ENCODE measurements around the gene PTPRG.

PTPRG gene

GRCh38 chr3:61997101-61997500 is 435.7 kb downstream of the PTPRG start:
- DNase-seq (no peak), ATAC-seq (replicated peaks) (no peak)
- H3K9me3 Mint-ChIP-seq, result peaks cover 1 to 4% of the 10 kb centered on the region in 2 donors
- H3K27me3 Mint-ChIP-seq, result no peaks in the 10 kb centered on the region
- H3K27ac Mint-ChIP-seq, result no peak overlapping the region
- no peaks in the 10 kb centered on the region for H3K36me3 Mint-ChIP-seq
- no peak overlapping the region for H3K4me3 Mint-ChIP-seq
- no peaks in the 10 kb centered on the region for H3K4me1 Mint-ChIP-seq

GRCh38 chr3:62003835-62004234 is 442.5 kb downstream of the PTPRG start:
- Mint-ChIP-seq H3K27me3 (no peaks in the 10 kb centered on the region), H3K4me3 (no peak overlapping the region), H3K9me3 (peaks cover 0 to 4% of the 10 kb centered on the region in 2 donors), H3K36me3 (no peaks in the 10 kb centered on the region), H3K4me1 (no peaks in the 10 kb centered on the region), H3K27ac (no peak overlapping the region)
- no peak for ATAC-seq (replicated peaks)
- DNase-seq, result no peak

- ATAC-seq (replicated peaks) (no peak), DNase-seq (no peak)
- peaks cover 0 to 4% of the 10 kb centered on the region in 2 donors for H3K9me3 Mint-ChIP-seq
- H3K4me1 Mint-ChIP-seq, result no peaks in the 10 kb centered on the region
- no peak overlapping the region for H3K4me3 Mint-ChIP-seq
- H3K36me3 Mint-ChIP-seq, result no peaks in the 10 kb centered on the region
- no peak overlapping the region for H3K27ac Mint-ChIP-seq
- no peaks in the 10 kb centered on the region for H3K27me3 Mint-ChIP-seq
These were observed 445.7 kb downstream of the PTPRG start for GRCh38 chr3:62007036-62007435.

- ATAC-seq (replicated peaks) (no peak), DNase-seq (no peak)
- Mint-ChIP-seq H3K4me3 (no peak overlapping the region), H3K9me3 (no peaks in the 10 kb centered on the region), H3K27ac (no peak overlapping the region), H3K36me3 (no peaks in the 10 kb centered on the region), H3K27me3 (no peaks in the 10 kb centered on the region), H3K4me1 (no peaks in the 10 kb centered on the region)
These were observed 449.6 kb downstream of the PTPRG start for GRCh38 chr3:62010989-62011388.

- DNase-seq (no peak), ATAC-seq (replicated peaks) (no peak)
- no peaks in the 10 kb centered on the region for H3K27me3 Mint-ChIP-seq
- no peaks in the 10 kb centered on the region for H3K36me3 Mint-ChIP-seq
- H3K4me1 Mint-ChIP-seq, result no peaks in the 10 kb centered on the region
- H3K27ac Mint-ChIP-seq, result no peak overlapping the region
- H3K4me3 Mint-ChIP-seq, result no peak overlapping the region
- peaks cover 0 to 1% of the 10 kb centered on the region in 2 donors for H3K9me3 Mint-ChIP-seq
These were observed 450.3 kb downstream of the PTPRG start for GRCh38 chr3:62011666-62012065.

- Mint-ChIP-seq H3K27ac (no peak overlapping the region), H3K27me3 (no peaks in the 10 kb centered on the region)
These were observed 452.6 kb downstream of the PTPRG start for GRCh38 chr3:62013951-62014350.

GRCh38 chr3:62015111-62015510 is 453.7 kb downstream of the PTPRG start:
- Mint-ChIP-seq H3K4me3 (no peak overlapping the region), H3K36me3 (no peaks in the 10 kb centered on the region), H3K4me1 (no peaks in the 10 kb centered on the region), H3K27me3 (no peaks in the 10 kb centered on the region), H3K27ac (no peak overlapping the region), H3K9me3 (peaks cover 2 to 4% of the 10 kb centered on the region in 2 donors)
- ATAC-seq (replicated peaks) (no peak), DNase-seq (no peak)

More at GRCh38 chr3:62013951-62014350, 452.6 kb downstream of the PTPRG start:
- H3K4me3 Mint-ChIP-seq, result no peak overlapping the region
- ATAC-seq (replicated peaks), result no peak
- no peak for DNase-seq
- peaks cover 2 to 4% of the 10 kb centered on the region in 2 donors for H3K9me3 Mint-ChIP-seq
- no peaks in the 10 kb centered on the region for H3K36me3 Mint-ChIP-seq
- H3K4me1 Mint-ChIP-seq, result no peaks in the 10 kb centered on the region

GRCh38 chr3:62019906-62020305 is 458.5 kb downstream of the PTPRG start:
- DNase-seq, result no peak
- no peak overlapping the region for H3K4me3 Mint-ChIP-seq
- H3K27ac Mint-ChIP-seq, result no peak overlapping the region
- no peaks in the 10 kb centered on the region for H3K4me1 Mint-ChIP-seq
- H3K9me3 Mint-ChIP-seq, result peaks cover 2 to 4% of the 10 kb centered on the region in 2 donors
- H3K36me3 Mint-ChIP-seq, result no peaks in the 10 kb centered on the region
- ATAC-seq (replicated peaks), result no peak
- no peaks in the 10 kb centered on the region for H3K27me3 Mint-ChIP-seq

GRCh38 chr3:62020706-62021105 is 459.3 kb downstream of the PTPRG start:
- Mint-ChIP-seq H3K27me3 (no peaks in the 10 kb centered on the region), H3K4me1 (no peaks in the 10 kb centered on the region), H3K4me3 (no peak overlapping the region), H3K27ac (no peak overlapping the region), H3K36me3 (no peaks in the 10 kb centered on the region), H3K9me3 (peaks cover 2 to 4% of the 10 kb centered on the region in 2 donors)
- ATAC-seq (replicated peaks), result no peak
- no peak for DNase-seq

- Mint-ChIP-seq H3K4me3 (no peak overlapping the region), H3K27ac (no peak overlapping the region), H3K36me3 (no peaks in the 10 kb centered on the region), H3K9me3 (peaks cover 0 to 4% of the 10 kb centered on the region in 2 donors), H3K27me3 (no peaks in the 10 kb centered on the region), H3K4me1 (no peaks in the 10 kb centered on the region)
- ATAC-seq (replicated peaks), result no peak
- no peak for DNase-seq
These were observed 460.9 kb downstream of the PTPRG start for GRCh38 chr3:62022312-62022711.

GRCh38 chr3:62024882-62025281 is 463.5 kb downstream of the PTPRG start:
- H3K27ac Mint-ChIP-seq, result no peak overlapping the region
- no peak for ATAC-seq (replicated peaks)
- no peak overlapping the region for H3K4me3 Mint-ChIP-seq
- no peak for DNase-seq
- no peaks in the 10 kb centered on the region for H3K36me3 Mint-ChIP-seq
- no peaks in the 10 kb centered on the region for H3K27me3 Mint-ChIP-seq
- no peaks in the 10 kb centered on the region for H3K4me1 Mint-ChIP-seq
- no peaks in the 10 kb centered on the region for H3K9me3 Mint-ChIP-seq

- H3K36me3 Mint-ChIP-seq, result no peaks in the 10 kb centered on the region
- ATAC-seq (replicated peaks) (no peak), DNase-seq (no peak)
- no peak overlapping the region for H3K4me3 Mint-ChIP-seq
- peaks cover 0 to 2% of the 10 kb centered on the region in 2 donors for H3K9me3 Mint-ChIP-seq
- no peaks in the 10 kb centered on the region for H3K27me3 Mint-ChIP-seq
- H3K4me1 Mint-ChIP-seq, result no peaks in the 10 kb centered on the region
- no peak overlapping the region for H3K27ac Mint-ChIP-seq
These were observed 464.5 kb downstream of the PTPRG start for GRCh38 chr3:62025913-62026312.

GRCh38 chr3:62027241-62027640 is 465.9 kb downstream of the PTPRG start:
- peaks cover 0 to 4% of the 10 kb centered on the region in 2 donors for H3K9me3 Mint-ChIP-seq
- DNase-seq (no peak), ATAC-seq (replicated peaks) (no peak)
- no peaks in the 10 kb centered on the region for H3K4me1 Mint-ChIP-seq
- H3K4me3 Mint-ChIP-seq, result no peak overlapping the region
- no peak overlapping the region for H3K27ac Mint-ChIP-seq
- no peaks in the 10 kb centered on the region for H3K27me3 Mint-ChIP-seq
- H3K36me3 Mint-ChIP-seq, result no peaks in the 10 kb centered on the region

GRCh38 chr3:62027796-62028195 is 466.4 kb downstream of the PTPRG start:
- Mint-ChIP-seq H3K4me1 (no peaks in the 10 kb centered on the region), H3K27ac (no peak overlapping the region), H3K4me3 (no peak overlapping the region), H3K9me3 (peaks cover 0 to 4% of the 10 kb centered on the region in 2 donors), H3K36me3 (no peaks in the 10 kb centered on the region), H3K27me3 (no peaks in the 10 kb centered on the region)
- ATAC-seq (replicated peaks) (no peak), DNase-seq (no peak)

- H3K4me3 Mint-ChIP-seq, result no peak overlapping the region
- H3K27me3 Mint-ChIP-seq, result no peaks in the 10 kb centered on the region
- no peaks in the 10 kb centered on the region for H3K36me3 Mint-ChIP-seq
These were observed 466.9 kb downstream of the PTPRG start for GRCh38 chr3:62028236-62028635.

GRCh38 chr3:62032738-62033137 is 471.4 kb downstream of the PTPRG start:
- no peak for ATAC-seq (replicated peaks)
- no peak for DNase-seq

More at GRCh38 chr3:62028236-62028635, 466.9 kb downstream of the PTPRG start:
- H3K27ac Mint-ChIP-seq, result no peak overlapping the region
- ATAC-seq (replicated peaks) (no peak), DNase-seq (no peak)
- peaks cover 0 to 4% of the 10 kb centered on the region in 2 donors for H3K9me3 Mint-ChIP-seq
- no peaks in the 10 kb centered on the region for H3K4me1 Mint-ChIP-seq

More at GRCh38 chr3:62032738-62033137, 471.4 kb downstream of the PTPRG start:
- peaks cover 0 to 4% of the 10 kb centered on the region in 2 donors for H3K9me3 Mint-ChIP-seq
- H3K27ac Mint-ChIP-seq, result no peak overlapping the region
- H3K4me3 Mint-ChIP-seq, result no peak overlapping the region
- H3K4me1 Mint-ChIP-seq, result no peaks in the 10 kb centered on the region
- no peaks in the 10 kb centered on the region for H3K36me3 Mint-ChIP-seq
- no peaks in the 10 kb centered on the region for H3K27me3 Mint-ChIP-seq
